GM12878 (cell line): ENCODE results near the gene BSN. TPM values are rescaled to one million over a fixed set of nuclear protein-coding genes. Genes with fewer than 3 reads are reported as not detected.

ENCODE experiments used
- ATAC-seq: fragments of 200-7000 bp; cut with Tn5 transposase; 3 replicates; pipeline ENCODE4 v1.9.1; 2020; ENCODE audit warnings: mild to moderate bottlenecking, moderate library complexity
- BruUV-seq: library from RNA; stranded (reverse); fragments of 400-500 nt; replicated peaks from 2 replicates; lab custom pipeline; 2021; lab: Mats Ljungman, UMichigan
- CTCF ChIA-PET: fragments of 300-600 bp; sonication (Branson Sonifier 250); formaldehyde crosslinking; extraction: SDS; loops from one replicate; lab custom pipeline; 2021; ENCODE audit warnings: inconsistent platforms; lab: Yijun Ruan, JAX
- POLR2A ChIA-PET: fragments of 350-600 bp; formaldehyde crosslinking; extraction: SDS; loops from one replicate; lab custom pipeline; 2021; ENCODE audit warnings: inconsistent platforms; lab: Charles Lee
- RAD21 ChIA-PET: fragments of 300-600 bp; sonication (Branson Sonifier 250); formaldehyde crosslinking; loops from one replicate; lab custom pipeline; 2023; ENCODE audit warnings: antibody characterized with exemption; ENCODE audit not compliant: unreplicated experiment; lab: Charles Lee
- SMC1A ChIA-PET: fragments of 300-600 bp; sonication (Branson Sonifier 250); formaldehyde crosslinking; loops from one replicate; lab custom pipeline; 2023; ENCODE audit not compliant: unreplicated experiment, uncharacterized antibody; lab: Charles Lee
- DNase-seq: peaks from one replicate; pipeline ENCODE4 v3.0.0-alpha.2; 2011; ENCODE audit warnings: low read depth, low spot score
- FAIRE-seq: peaks from 3 replicates; lab custom pipeline; 2011; peaks lifted over from hg19 to GRCh38; lab: Jason Lieb, UNC
- H2AFZ ChIP-seq: 2 replicates; pipeline ENCODE4 v1.6.0; 2011; ENCODE audit warnings: low read depth, low read length, control low read depth; ENCODE audit not compliant: control insufficient read depth
- H3K27ac ChIP-seq: 2 replicates; pipeline ENCODE4 v1.5.1; 2011; ENCODE audit warnings: control low read depth; ENCODE audit not compliant: control insufficient read depth, insufficient read depth
- H3K27me3 ChIP-seq, 2 experiments: replicated peaks in 1 of 2; 2 replicates each; pipeline versions ENCODE4 v1.6.0 to v1.6.1; 2011; ENCODE audit warnings: low read length in 1 of 2; ENCODE audit not compliant: control insufficient read depth in 2 of 2, insufficient read depth in 2 of 2
- H3K36me3 ChIP-seq, 2 experiments: 2 replicates each; pipeline ENCODE4 v1.5.1; 2011; ENCODE audit warnings: low read length in 1 of 2; ENCODE audit not compliant: control insufficient read depth in 2 of 2, insufficient read depth in 2 of 2
- H3K4me1 ChIP-seq: 2 replicates; pipeline ENCODE4 v1.6.1; 2011; ENCODE audit warnings: mild to moderate bottlenecking, low read length, moderate library complexity, mixed read lengths; ENCODE audit not compliant: control insufficient read depth, insufficient read depth
- H3K4me2 ChIP-seq: 2 replicates; pipeline ENCODE4 v1.6.0; 2011; ENCODE audit warnings: control low read depth; ENCODE audit not compliant: control insufficient read depth, insufficient read depth
- H3K4me3 ChIP-seq: fragments of 200-600 bp; sonication (generic); 2 replicates; pipeline ENCODE4 v1.5.1; 2016
- H3K79me2 ChIP-seq: 2 replicates; pipeline ENCODE4 v1.6.0; 2011; ENCODE audit warnings: low read length; ENCODE audit not compliant: control insufficient read depth, insufficient read depth
- H3K9ac ChIP-seq: 2 replicates; pipeline ENCODE4 v1.8.0; 2011; ENCODE audit warnings: low read length, control low read depth, mixed read lengths; ENCODE audit not compliant: control insufficient read depth, insufficient read depth
- H3K9me3 ChIP-seq: replicated peaks from 3 replicates; pipeline ENCODE4 v1.5.1; 2011; ENCODE audit warnings: mild to moderate bottlenecking, low read length; ENCODE audit not compliant: control insufficient read depth, insufficient read depth
- H4K20me1 ChIP-seq: 2 replicates; pipeline ENCODE4 v1.6.0; 2011; ENCODE audit not compliant: control insufficient read depth, insufficient read depth
- E4F1 ChIP-seq: fragments of 450-650 bp; IDR thresholded peaks from 2 replicates; pipeline ENCODE4 v1.6.1; 2018; ENCODE audit warnings: borderline replicate concordance, mild to moderate bottlenecking; ENCODE audit not compliant: partially characterized antibody
- EGR1 ChIP-seq, 2 experiments: IDR thresholded peaks; 1 replicate in 1 of 2; 2 replicates in 1 of 2; pipeline ENCODE4 v1.6.1; 2011 to 2012; ENCODE audit warnings: low read depth in 2 of 2, low read length in 2 of 2, borderline replicate concordance in 1 of 2, mild to moderate bottlenecking in 1 of 2, moderate library complexity in 1 of 2
- FOS ChIP-seq: IDR thresholded peaks from 3 replicates; pipeline ENCODE4 v1.6.1; 2011; ENCODE audit warnings: borderline replicate concordance; ENCODE audit not compliant: insufficient read length; ENCODE audit errors: extremely low read depth
- IRF4 ChIP-seq: IDR thresholded peaks from 2 replicates; pipeline ENCODE4 v1.6.1; 2011; ENCODE audit warnings: low read depth, low read length
- NFXL1 ChIP-seq: fragments of 450-650 bp; IDR thresholded peaks from 2 replicates; pipeline ENCODE4 v1.6.1; 2017; ENCODE audit warnings: antibody characterized with exemption, mild to moderate bottlenecking, borderline replicate concordance
- NFYB ChIP-seq: IDR thresholded peaks from 2 replicates; pipeline ENCODE4 v1.6.1; 2011; ENCODE audit warnings: low read depth, mild to moderate bottlenecking, low read length, improper control_type of control experiment, moderate library complexity; ENCODE audit not compliant: insufficient read depth
- PKNOX1 ChIP-seq: fragments of 450-650 bp; IDR thresholded peaks from 2 replicates; pipeline ENCODE4 v1.6.1; 2016; ENCODE audit warnings: mild to moderate bottlenecking
- RBBP5 ChIP-seq: fragments of 200-600 bp; sonication (generic); conservative IDR thresholded peaks from 2 replicates; pipeline ENCODE4 v1.6.1; 2016
- SREBF2 ChIP-seq: IDR thresholded peaks from 2 replicates; pipeline ENCODE4 v1.6.1; 2012; ENCODE audit warnings: mild to moderate bottlenecking, low read length
- ZBTB11 ChIP-seq: fragments of 450-650 bp; formaldehyde crosslinking; IDR thresholded peaks from 2 replicates; pipeline ENCODE4 v1.5.0; 2022; ENCODE audit warnings: mild to moderate bottlenecking, missing genetic modification characterization
- ZNF207 ChIP-seq: fragments of 450-650 bp; IDR thresholded peaks from 2 replicates; pipeline ENCODE4 v1.6.1; 2014; ENCODE audit warnings: antibody characterized with exemption, mild to moderate bottlenecking, borderline replicate concordance
- ZNF592 ChIP-seq: fragments of 450-650 bp; IDR thresholded peaks from 2 replicates; pipeline ENCODE4 v1.6.1; 2017; ENCODE audit warnings: mild to moderate bottlenecking, moderate library complexity
- ZSCAN29 ChIP-seq: fragments of 450-650 bp; IDR thresholded peaks from 2 replicates; pipeline ENCODE4 v1.6.1; 2017; ENCODE audit warnings: mild to moderate bottlenecking, moderate library complexity
- WGBS: methylation state at CpG from one replicate; pipeline ENCODE4 v1.1.6; 2016; ENCODE audit warnings: low lambda C conversion rate; ENCODE audit not compliant: insufficient replicate concordance, insufficient coverage; ENCODE audit errors: missing lambda C conversion rate; 5-methylcytosine and 5-hydroxymethylcytosine counted together
- in situ Hi-C: fragments of 300-500 bp; cut with MboI; formaldehyde crosslinking; loops from 9 replicates; pipeline ENCODE4 v1.14.3; 2018; ENCODE audit warnings: mixed read lengths
- intact Hi-C: fragments of 100-400 bp; cut with micrococcal nuclease; formaldehyde crosslinking; loops from one replicate; pipeline ENCODE4 v1.14.2; 2022; ENCODE audit not compliant: unreplicated experiment
- polyA plus RNA-seq, 11 experiments: library from polyadenylated mRNA; depleted of rRNA in 4 of 11; unstranded in 6 of 11; stranded (reverse) in 5 of 11; fragments of >200 nt; fragmentation: Nextera tagmentation in 4 of 11; fragmentation: Illumina TruSeq in 1 of 11; extraction: Ambion mirVana in 4 of 11; extraction: Trizol in 1 of 11; gene quantifications; 1 replicate in 1 of 11; 2 replicates in 10 of 11; pipeline versions ENCODE4 v1.2.1 to v1.2.3, GENCODE V29; 2011 to 2016; ENCODE audit warnings: inconsistent platforms in 2 of 11, missing spikeins in 2 of 11, low read depth in 1 of 11
- total RNA-seq, 4 experiments: library from RNA; depleted of rRNA in 3 of 4; stranded (reverse); fragments of >200 nt in 3 of 4; fragmentation: Illumina TruSeq in 1 of 4; extraction: Trizol in 1 of 4; gene quantifications; 2 replicates each; pipeline versions ENCODE4 v1.2.1 to v1.2.3, GENCODE V29; 2013 to 2021

The BSN gene
- total and polyA plus RNA-seq, 10 of the 15 experiments (the other 5 are each of a cell fraction or from before 2014, with no cell fraction given), result under 0.01 to 0.19 (median 0.05) TPM; not detected in 1

GRCh38 chr3:49518441-49518840 lies 35.8 kb upstream of the BSN start:
- Histone ChIP-seq H3K4me1 (0 out of 2 replicates have a peak, but pooled peaks cover 4% of the 10 kb centered on the region), H3K27me3 (no peaks in the 10 kb centered on the region), H3K9me3 (no peaks in the 10 kb centered on the region), H3K79me2 (no peaks in the 10 kb centered on the region), H2AFZ (no peak overlapping the region), H4K20me1 (no peaks in the 10 kb centered on the region), H3K36me3 (peaks cover 2 to 16% of the 10 kb centered on the region in 2 experiments; a peak in 3 of 4 replicates), H3K4me2 (no peak overlapping the region), H3K27ac (no peak overlapping the region), H3K4me3 (no peak overlapping the region), H3K9ac (no peak overlapping the region)
- FAIRE-seq (no peak), DNase-seq (no peak), ATAC-seq (no peak)
- ChIA-PET CTCF (interaction anchor here (1.4 to 1.7 kb wide), 2 partner anchors 21 to 22 kb away, joined by 3 read pairs; no protein-coding TSS in a partner anchor), POLR2A (no interaction called here), SMC1A (interaction anchor here (1.8 kb wide), 1 partner anchor 10 kb away, joined by 4 read pairs; no protein-coding TSS in a partner anchor), RAD21 (no interaction called here)
- intact Hi-C loops, result no loop called here
- WGBS, result 78% methylated on average over 5 of the region's 5 CpGs
- in situ Hi-C loops, result no loop called here
- no TSS peak for BruUV-seq
- TF ChIP-seq NFXL1 (no peak), ZSCAN29 (no peak), NFYB (no peak), ZNF207 (no peak), IRF4 (no peak), PKNOX1 (no peak), FOS (no peak), ZNF592 (no peak), SREBF2 (no peak), EGR1 (IDR thresholded peaks at IDR 0.05; ENCODE audit: borderline replicate concordance in 1 of 2, low read depth in 2 of 2, low read length in 2 of 2) (no peak), E4F1 (no peak), RBBP5 (no peak), ZBTB11 (CRISPR knock-in tag) (no peak)
